HG03103 (cell line): ENCODE measurements around the gene SOX12.

Experiments
- ATAC-seq: cut with Tn5 transposase; IDR thresholded peaks from one replicate; pipeline ENCODE4 v1.9.1; 2021; ENCODE audit warnings: low read depth; ENCODE audit not compliant: unreplicated experiment

SOX12 gene

GRCh38 chr20:325045-325888, at the start of gene SOX12:
Gene SOX12, plus strand, starts transcription at chr20:325552. Its CDS starts 373 bp downstream, at chr20:325925.
- ATAC-seq = peak; percentile 55

DNA sequence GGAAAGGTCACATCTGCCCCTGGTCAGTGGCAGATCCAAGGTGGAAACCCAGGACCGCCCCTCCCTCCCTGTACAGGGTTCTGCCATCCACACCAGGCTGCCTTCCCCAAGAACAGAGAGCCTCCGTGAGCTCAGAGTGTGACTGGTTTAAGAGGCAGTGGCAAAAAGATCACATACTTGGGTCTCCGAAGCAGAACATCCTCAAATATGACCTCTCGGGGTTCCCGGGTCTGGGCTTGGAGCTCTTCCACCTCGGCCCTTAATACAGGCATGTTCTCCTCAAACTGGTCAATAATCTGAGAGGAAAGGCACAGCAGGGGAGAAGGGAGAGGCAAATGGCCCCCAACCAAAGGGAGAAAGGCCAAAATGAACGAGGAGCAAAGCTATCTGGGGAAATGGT, 49.6 kb upstream of the SOX12 start:
- ATAC-seq = no peak

GRCh38 chr20:276620-277495, 48.5 kb upstream of the SOX12 start:
- no peak for ATAC-seq

DNA sequence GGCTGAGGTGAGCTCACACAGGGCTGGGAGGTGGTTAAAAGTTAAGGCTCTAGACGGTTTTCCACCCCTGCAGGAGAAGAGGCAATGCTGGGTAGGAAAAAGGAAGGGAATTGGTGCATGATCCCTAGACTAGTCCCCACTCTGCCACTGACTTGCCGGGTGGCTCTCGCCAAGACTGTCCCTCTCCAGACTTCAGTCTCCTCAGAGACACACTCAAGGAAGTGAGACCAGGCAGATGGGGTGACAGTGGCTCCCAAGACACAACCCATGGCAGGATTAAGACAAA, 47.9 kb upstream of the SOX12 start:
- no peak for ATAC-seq

DNA sequence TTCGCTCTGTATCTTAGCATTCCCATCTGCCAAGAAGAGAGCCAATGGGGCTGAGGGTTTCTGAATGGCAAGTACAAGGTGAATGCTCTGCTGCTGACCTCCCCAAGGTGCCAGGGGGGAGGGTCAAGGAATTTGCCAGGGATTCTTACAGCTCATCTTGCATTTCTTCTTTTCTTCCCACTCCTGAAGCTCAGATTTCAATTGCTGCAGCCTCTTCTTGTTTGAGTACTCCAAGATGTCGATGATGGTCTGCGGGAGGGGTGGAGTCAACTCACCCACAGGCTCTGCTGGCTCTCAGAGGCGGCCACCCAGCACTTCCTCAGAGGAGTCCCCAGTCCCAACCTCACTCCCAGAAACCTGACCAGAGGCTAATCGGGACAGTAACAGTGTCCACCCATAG, 47.2 kb upstream of the SOX12 start:
- no peak for ATAC-seq

GRCh38 chr20:278607-279571, 46.5 kb upstream of the SOX12 start:
- no peak for ATAC-seq

- ATAC-seq = no peak
Measured at GRCh38 chr20:284172-284571, 41.2 kb upstream of the SOX12 start.

DNA sequence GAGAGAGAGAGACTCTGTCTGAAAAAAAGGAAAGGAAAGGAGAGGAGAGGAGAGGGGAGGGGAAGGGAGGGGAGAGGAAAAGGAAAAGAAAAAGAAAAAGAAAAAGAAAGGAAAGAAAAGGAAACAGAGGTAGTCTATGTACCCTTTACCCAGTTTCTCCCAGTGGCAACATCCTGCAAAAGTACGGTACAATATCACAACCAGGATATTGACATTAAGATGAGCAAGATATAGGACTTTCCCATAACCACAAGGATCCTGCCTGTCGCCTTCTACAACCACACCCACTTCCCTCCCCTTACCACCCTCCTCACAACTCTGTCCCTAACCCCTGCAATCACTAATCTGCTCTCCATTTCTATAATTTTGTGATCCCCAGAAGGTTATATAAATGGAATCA, 38.8 kb upstream of the SOX12 start:
- ATAC-seq = no peak

- ATAC-seq = no peak
Measured at GRCh38 chr20:288956-289692, 36.2 kb upstream of the SOX12 start.

DNA sequence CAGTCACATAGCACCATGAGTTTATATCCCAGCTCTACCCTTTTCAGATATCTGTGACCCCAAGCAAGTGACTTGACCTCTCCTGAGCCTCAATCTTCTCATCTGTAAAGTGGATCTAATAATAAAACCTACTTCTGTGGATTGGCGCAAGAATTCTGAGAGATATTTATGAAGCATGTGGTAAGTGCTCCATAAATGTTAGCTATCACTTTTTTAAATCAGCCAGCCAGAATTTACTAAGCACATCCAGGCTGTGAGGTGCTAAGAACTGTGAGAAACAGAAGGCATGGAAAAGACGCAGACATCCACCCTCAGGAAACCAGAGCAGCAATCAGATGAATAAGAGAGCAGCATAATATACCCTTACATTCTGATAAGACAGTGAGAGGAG, 35.7 kb upstream of the SOX12 start:
- no peak for ATAC-seq

DNA sequence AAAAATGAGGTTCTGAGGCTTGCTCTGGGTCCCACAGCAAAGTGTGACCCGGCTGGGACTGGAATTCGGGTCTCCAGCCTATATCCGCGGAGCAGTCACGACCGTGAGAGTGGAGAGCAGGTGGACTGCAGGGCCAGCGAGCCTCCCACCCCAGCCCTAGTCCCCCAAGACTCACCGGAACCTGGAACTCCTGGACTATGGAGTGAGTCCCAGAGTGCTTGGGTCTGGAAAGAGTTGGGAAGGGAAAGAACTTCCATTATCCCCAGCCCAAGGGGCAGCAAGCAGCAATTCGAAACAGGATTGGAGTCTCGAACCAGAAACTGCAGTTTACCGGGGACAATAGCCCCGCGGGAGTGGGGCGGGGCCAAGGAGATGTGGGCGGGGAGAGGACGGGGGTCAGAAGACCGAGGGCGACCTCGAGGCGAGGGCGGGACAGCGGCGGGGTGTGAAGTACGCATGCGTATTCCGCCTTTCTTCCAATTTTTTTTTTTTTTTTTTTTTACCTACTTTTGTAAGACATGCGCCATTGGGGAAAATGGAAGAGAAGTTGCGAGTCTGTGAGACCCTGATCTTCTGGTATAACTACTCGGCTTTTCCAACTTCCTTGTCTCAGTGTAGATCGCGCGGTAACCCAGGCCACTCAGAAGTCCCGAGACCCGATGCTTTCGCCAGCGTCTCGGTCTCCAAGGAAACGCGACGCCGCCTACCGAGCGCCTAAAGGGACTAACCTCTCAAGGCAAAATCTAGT, 35.1 kb upstream of the SOX12 start, which contains the start of gene C20orf96:
C20orf96 (minus strand) TSS at position 667 of the 748 bp plus-strand sequence; CDS start at position 527, 140 bp downstream.
- peak; percentile 63 for ATAC-seq

- no peak for ATAC-seq
Measured at GRCh38 chr20:294602-295001, 30.8 kb upstream of the SOX12 start.

- no peak for ATAC-seq
Measured at GRCh38 chr20:295804-296203, 29.5 kb upstream of the SOX12 start.

GRCh38 chr20:297098-297924, 28.0 kb upstream of the SOX12 start, which contains the start of gene ZCCHC3:
Gene ZCCHC3, plus strand, starts transcription at chr20:297570. Its CDS starts 17 bp downstream, at chr20:297587.
- peak; percentile 59 for ATAC-seq

- ATAC-seq = peak; percentile 23
Measured at GRCh38 chr20:297925-298775, 27.2 kb upstream of the SOX12 start.

DNA sequence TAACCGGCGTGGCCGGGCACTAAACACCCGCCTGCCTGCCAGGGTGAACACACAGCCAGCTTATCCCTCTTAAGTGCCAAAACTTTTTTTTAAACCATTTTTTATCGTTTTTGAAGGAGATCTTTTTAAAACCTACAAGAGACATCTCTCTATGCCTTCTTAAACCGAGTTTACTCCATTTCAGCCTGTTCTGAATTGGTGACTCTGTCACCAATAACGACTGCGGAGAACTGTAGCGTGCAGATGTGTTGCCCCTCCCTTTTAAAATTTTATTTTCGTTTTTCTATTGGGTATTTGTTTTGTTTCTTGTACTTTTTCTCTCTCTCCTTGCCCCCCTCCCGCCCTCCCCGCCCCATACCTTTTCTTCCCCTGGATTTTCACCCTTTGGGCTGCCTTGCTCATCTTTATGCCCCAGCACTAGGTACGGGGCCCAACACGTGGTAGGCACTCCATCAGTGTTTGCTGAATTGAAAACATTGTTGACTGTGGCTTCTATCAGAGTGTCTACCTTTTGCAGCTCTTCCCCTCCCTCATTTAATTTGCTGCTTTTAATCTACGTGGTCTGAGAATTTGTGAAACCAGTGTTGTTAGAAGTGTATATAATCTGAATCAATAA, 26.5 kb upstream of the SOX12 start:
- no peak for ATAC-seq
